Measurements from ENCODE around the gene ABAT.

- TF ChIP-seq EZH2 (IDR thresholded peaks at IDR 0.05; ENCODE audit: insufficient read depth, poor library complexity, severe bottlenecking): no peak
- no peak for TF ChIP-seq EZH2phosphoT487 (IDR thresholded peaks at IDR 0.05; ENCODE audit: insufficient read depth, low read depth)
Measured at GRCh38 chr16:8718851-8719680, 44.6 kb downstream of the ABAT start.
